Measurements from ENCODE around the gene CHD2. TPM values are rescaled to one million over a fixed set of nuclear protein-coding genes. Genes with fewer than 3 reads are reported as not detected.

The CHD2 gene
- total and polyA plus RNA-seq, 2 experiments from 2014 or later, result 60.8 to 118 TPM

DNA sequence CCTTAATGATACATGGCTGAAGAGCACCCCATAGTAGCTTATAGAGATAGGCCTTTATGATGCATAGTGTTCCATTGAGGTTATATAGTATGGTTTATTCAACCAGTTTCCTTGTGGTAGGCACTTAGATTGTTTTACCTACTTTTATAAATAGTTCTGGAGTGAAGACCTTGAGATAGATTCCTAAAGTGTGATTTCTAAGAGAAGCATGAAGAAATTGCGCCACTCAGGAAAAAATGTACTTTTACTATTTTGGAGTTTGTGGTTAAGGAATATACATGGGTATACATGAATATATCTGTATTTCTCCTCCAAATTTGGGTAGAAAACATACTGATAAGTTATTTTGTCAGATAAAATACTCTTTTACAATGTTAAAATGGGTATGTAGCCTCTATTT is 70.5 kb downstream of the CHD2 start:
- TF ChIP-seq, protein P1, sequence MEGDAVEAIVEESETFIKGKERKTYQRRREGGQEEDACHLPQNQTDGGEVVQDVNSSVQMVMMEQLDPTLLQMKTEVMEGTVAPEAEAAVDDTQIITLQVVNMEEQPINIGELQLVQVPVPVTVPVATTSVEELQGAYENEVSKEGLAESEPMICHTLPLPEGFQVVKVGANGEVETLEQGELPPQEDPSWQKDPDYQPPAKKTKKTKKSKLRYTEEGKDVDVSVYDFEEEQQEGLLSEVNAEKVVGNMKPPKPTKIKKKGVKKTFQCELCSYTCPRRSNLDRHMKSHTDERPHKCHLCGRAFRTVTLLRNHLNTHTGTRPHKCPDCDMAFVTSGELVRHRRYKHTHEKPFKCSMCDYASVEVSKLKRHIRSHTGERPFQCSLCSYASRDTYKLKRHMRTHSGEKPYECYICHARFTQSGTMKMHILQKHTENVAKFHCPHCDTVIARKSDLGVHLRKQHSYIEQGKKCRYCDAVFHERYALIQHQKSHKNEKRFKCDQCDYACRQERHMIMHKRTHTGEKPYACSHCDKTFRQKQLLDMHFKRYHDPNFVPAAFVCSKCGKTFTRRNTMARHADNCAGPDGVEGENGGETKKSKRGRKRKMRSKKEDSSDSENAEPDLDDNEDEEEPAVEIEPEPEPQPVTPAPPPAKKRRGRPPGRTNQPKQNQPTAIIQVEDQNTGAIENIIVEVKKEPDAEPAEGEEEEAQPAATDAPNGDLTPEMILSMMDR (IDR thresholded peaks at IDR 0.05; ENCODE audit: low read depth, low read length), result no peak
- no peak for DNase-seq (ENCODE audit: low read depth in 1 of 2, low spot score in 1 of 2)
- Histone ChIP-seq H3K4me3 (no peak overlapping the region), H3K36me3 (peaks cover 72% of the 10 kb centered on the region), H3K4me1 (ENCODE audit: low read depth) (peaks cover 25% of the 10 kb centered on the region), H3K9me3 (ENCODE audit: low read depth) (no peaks in the 10 kb centered on the region), H3K27me3 (no peaks in the 10 kb centered on the region), H3K27ac (peak overlapping the region; percentile 11)

DNA sequence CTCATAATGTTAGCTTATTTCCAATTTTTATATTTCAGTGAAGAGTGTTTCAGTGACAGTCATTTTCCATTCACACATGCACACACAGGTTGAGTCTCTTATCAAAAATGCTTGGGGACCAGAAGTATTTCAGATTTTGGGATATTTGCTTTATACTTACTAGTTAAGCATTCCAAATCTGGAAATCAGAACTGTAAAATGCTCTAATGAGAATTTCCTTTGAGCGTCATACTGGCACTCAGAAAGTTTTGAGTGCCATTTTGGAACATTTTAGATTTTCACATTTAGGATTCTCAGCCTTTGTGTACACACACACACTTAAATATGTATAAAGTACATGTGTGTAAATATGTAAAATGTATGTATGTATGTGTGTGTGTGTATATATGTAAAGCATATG is 71.0 kb downstream of the CHD2 start:
- TF ChIP-seq, protein P1 (IDR thresholded peaks at IDR 0.05; ENCODE audit: low read depth, low read length), result no peak
- H3K4me1 ChIP-seq (ENCODE audit: low read depth), result peaks cover 25% of the 10 kb centered on the region
- no peaks in the 10 kb centered on the region for H3K27me3 ChIP-seq
- H3K9me3 ChIP-seq (ENCODE audit: low read depth), result no peaks in the 10 kb centered on the region
- H3K27ac ChIP-seq, result peak overlapping the region; percentile 11
- H3K4me3 ChIP-seq, result no peak overlapping the region
- DNase-seq (ENCODE audit: low read depth in 1 of 2, low spot score in 1 of 2), result no peak
- peaks cover 72% of the 10 kb centered on the region for H3K36me3 ChIP-seq

DNA sequence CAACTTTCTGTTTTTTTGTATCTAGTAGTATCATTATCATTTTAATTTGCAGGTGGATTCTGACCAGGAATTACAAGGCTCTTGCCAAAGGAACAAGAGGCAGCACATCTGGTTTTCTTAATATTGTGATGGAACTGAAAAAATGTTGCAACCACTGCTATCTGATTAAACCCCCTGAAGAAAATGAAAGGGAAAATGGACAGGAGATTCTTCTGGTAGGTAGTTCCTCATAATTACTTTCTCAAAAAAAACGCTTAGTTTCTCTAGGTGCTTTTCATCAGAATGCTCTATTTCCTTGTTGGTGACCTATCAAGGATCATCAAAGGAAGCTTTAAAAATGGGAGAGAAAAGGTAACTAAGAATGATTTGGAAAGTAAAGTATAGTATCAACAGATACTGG is 71.6 kb downstream of the CHD2 start:
- Histone ChIP-seq H3K27ac (peak overlapping the region; percentile 60), H3K4me1 (ENCODE audit: low read depth) (peaks cover 25% of the 10 kb centered on the region), H3K9me3 (ENCODE audit: low read depth) (no peaks in the 10 kb centered on the region), H3K27me3 (no peaks in the 10 kb centered on the region), H3K4me3 (no peak overlapping the region), H3K36me3 (peaks cover 71% of the 10 kb centered on the region)
- TF ChIP-seq, protein P1 (IDR thresholded peaks at IDR 0.05; ENCODE audit: low read depth, low read length), result no peak
- DNase-seq (ENCODE audit: low read depth in 1 of 2, low spot score in 1 of 2), result no peak

DNA sequence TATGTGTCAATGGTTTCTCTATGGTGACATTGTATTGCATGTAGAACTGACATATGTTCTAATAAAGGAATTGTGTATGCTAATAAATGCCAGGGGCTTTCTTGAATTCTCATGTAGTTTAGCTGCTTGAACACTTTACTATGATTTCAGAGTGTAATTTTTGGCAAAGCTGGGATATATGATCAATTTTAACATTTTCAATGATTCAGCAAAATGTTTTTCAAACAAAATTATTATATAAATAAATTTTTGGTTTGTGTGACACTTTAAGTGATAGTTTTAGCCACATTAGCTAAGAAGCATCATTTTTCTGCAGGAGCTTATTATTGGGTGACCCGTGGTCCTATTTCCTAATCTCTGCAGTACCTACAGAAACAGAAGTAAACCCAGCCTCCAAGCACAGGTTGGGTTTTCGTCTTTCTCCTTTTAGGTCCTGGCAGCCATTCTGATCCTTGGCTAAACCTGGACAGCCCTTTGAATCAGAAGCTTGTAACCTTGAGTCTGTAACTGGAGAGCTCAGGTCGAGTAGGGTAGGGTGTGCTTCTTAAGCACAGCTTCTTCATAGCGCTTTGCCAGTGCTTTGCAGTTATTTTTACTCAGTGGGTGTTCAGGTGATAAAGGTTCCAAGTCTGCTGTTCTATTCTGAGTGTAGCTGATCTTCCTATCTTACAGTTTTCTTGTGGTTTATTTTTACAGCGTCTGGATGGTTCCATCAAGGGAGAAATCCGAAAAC is 74.2 kb downstream of the CHD2 start:
- peak overlapping the region; percentile 87 for H3K27ac ChIP-seq
- H3K27me3 ChIP-seq, result no peaks in the 10 kb centered on the region

DNA sequence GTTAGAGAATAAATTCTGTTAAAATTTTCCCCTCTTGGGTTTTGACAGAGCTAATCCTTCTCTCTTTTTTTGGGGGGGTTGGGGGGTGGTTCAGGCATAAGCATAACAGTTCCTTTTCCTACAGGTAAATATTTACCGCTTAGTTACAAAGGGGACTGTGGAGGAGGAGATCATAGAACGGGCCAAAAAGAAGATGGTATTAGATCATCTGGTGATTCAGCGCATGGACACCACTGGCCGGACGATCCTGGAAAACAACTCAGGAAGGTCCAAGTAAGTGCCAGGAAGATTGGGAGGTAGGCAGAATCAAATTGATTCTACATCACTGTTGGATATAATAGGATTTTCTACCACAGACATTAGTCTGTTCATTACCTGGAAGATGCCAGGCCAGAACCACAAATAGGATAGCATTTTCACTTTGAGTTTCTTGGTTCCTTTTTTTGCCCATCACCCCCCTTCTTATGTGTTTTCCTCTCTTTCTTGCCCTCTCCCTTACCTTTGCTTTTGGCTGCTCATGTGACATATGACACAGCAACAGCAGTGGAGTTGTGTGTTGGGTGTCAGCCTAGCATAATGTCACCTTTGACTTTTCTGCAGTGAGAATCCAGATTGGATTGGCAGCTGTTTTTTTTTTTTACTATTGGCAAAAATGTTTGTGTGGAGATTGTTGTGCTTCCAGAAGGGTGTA is 79.0 kb downstream of the CHD2 start:
- H3K36me3 ChIP-seq, result peaks cover 77% of the 10 kb centered on the region
- H3K9me3 ChIP-seq (ENCODE audit: low read depth), result no peaks in the 10 kb centered on the region
- H3K27me3 ChIP-seq, result no peaks in the 10 kb centered on the region
- peak overlapping the region; percentile 29 for H3K27ac ChIP-seq
- TF ChIP-seq, protein P1 (IDR thresholded peaks at IDR 0.05; ENCODE audit: low read depth, low read length), result no peak
- peaks cover 12% of the 10 kb centered on the region for H3K4me1 ChIP-seq (ENCODE audit: low read depth)
- no peak for DNase-seq (ENCODE audit: low read depth in 1 of 2, low spot score in 1 of 2)
- H3K4me3 ChIP-seq, result no peak overlapping the region

More for the DNA sequence above, 74.2 kb downstream of the CHD2 start:
- Histone ChIP-seq H3K4me3 (no peak overlapping the region), H3K4me1 (ENCODE audit: low read depth) (peaks cover 25% of the 10 kb centered on the region), H3K36me3 (peaks cover 69% of the 10 kb centered on the region), H3K9me3 (ENCODE audit: low read depth) (no peaks in the 10 kb centered on the region)
- DNase-seq (ENCODE audit: low read depth in 1 of 2, low spot score in 1 of 2), result peak in 1 of 2 donors; percentile 57
- TF ChIP-seq, protein P1 (IDR thresholded peaks at IDR 0.05; ENCODE audit: low read depth, low read length), result no peak
